Subcutaneous adipose tissue (tissue), 4 donors: Measurements from ENCODE around the gene PLPPR3. TPM values are rescaled to one million over a fixed set of nuclear protein-coding genes. Genes with fewer than 3 reads are reported as not detected.

ENCODE experiments used
- CTCF ChIP-seq: fragments of 450-650 bp; IDR thresholded peaks from one replicate; pipeline ENCODE4 v1.5.1; 2016; ENCODE audit warnings: low read depth, mild to moderate bottlenecking, control low read depth, antibody characterized with exemption, moderate library complexity
- total RNA-seq, 4 donors: library from RNA; depleted of rRNA; stranded (reverse); fragments of >200 nt; gene quantifications; one replicate each; pipeline ENCODE4 v1.1.0, GENCODE V29; 2016

The PLPPR3 gene
- total RNA-seq, 4 donors from 2014 or later, result not detected

GRCh38 chr19:791567-792305 is 30.0 kb downstream of the PLPPR3 start:
- TF ChIP-seq CTCF, result no peak

GRCh38 chr19:791007-791566 is 30.7 kb downstream of the PLPPR3 start:
- TF ChIP-seq CTCF, result no peak

- TF ChIP-seq CTCF, result no peak
Measured at GRCh38 chr19:789701-790060, 32.1 kb downstream of the PLPPR3 start.

GRCh38 chr19:788983-789700 is 32.6 kb downstream of the PLPPR3 start:
- TF ChIP-seq CTCF, result no peak

- TF ChIP-seq CTCF, result no peak
Measured at GRCh38 chr19:788686-788982, 33.1 kb downstream of the PLPPR3 start.

- TF ChIP-seq CTCF, result no peak
Measured at GRCh38 chr19:787536-787935, 34.2 kb downstream of the PLPPR3 start.

GRCh38 chr19:784541-784940 is 37.2 kb downstream of the PLPPR3 start:
- TF ChIP-seq CTCF, result no peak
